Erythroblast (primary cell): ENCODE measurements around the gene MSH3.

Experiments used
- GATA1 ChIP-seq: IDR thresholded peaks from 2 replicates; pipeline ENCODE4 v1.6.1; 2011; ENCODE audit warnings: low read depth, mild to moderate bottlenecking, control low read depth, low read length, moderate library complexity
- POLR2A ChIP-seq: IDR thresholded peaks from 2 replicates; pipeline ENCODE4 v1.6.1; 2011; ENCODE audit warnings: mild to moderate bottlenecking, low read length

DNA sequence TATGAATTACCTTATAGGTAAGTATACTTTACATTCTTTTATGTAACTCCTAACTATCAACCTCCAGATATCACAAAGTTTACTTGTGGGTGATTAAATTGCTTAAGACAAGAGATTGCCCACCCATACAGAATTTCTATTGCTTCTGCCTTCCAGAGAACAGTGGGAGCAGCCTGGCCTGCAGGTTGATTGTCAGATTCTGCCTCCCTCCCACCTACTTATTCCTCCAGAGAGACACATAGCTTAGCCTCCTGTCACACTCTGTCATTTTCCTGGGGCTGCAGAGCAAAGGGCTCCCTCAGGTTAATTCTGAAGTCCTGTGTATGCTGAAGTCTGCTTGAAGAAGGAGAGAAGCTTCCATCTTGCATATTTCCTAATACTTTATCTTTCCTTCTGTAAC, 48.8 kb downstream of the MSH3 start:
- no peak for TF ChIP-seq POLR2A
- TF ChIP-seq GATA1, result no peak
